Activated T-cell treated with anti-CD3 and anti-CD28 coated beads, Interleukin-2, amount 50 U/mL, for 4 hours (primary cell): ENCODE measurements around the gene RPL32. TPM values are rescaled to one million over a fixed set of nuclear protein-coding genes. Genes with fewer than 3 reads are reported as not detected.

Experiments used
- ATAC-seq, 2 donors: fragments of 200-7000 bp; cut with Tn5 transposase; one replicate each; pipeline ENCODE4 v1.10.0; 2021
- DNase-seq: peaks from one replicate; pipeline ENCODE4 v3.0.0-alpha.2; 2020
- H3K27me3 Mint-ChIP-seq: one replicate; pipeline ENCODE4 v1.8.0; 2021; ENCODE audit warnings: low read depth, mixed read lengths
- H3K36me3 Mint-ChIP-seq: one replicate; pipeline ENCODE4 v1.8.0; 2022; ENCODE audit warnings: mixed read lengths; ENCODE audit not compliant: insufficient read depth
- H3K4me1 Mint-ChIP-seq: one replicate; pipeline ENCODE4 v1.8.0; 2021; ENCODE audit warnings: low read depth, mixed read lengths
- H3K4me3 Mint-ChIP-seq: one replicate; pipeline ENCODE4 v1.8.0; 2021; ENCODE audit warnings: mild to moderate bottlenecking, moderate library complexity, mixed read lengths
- H3K9me3 Mint-ChIP-seq: one replicate; pipeline ENCODE4 v1.8.0; 2021; ENCODE audit warnings: mixed read lengths
- total RNA-seq, 3 donors: library from RNA; stranded (reverse); gene quantifications; one replicate each; pipeline ENCODE4 v1.2.1, GENCODE V29; 2021

The RPL32 gene
- total RNA-seq, 3 donors from 2014 or later = 2,424 to 2,614 (median 2,461) TPM

GRCh38 chr3:12812812-12813211, 28.6 kb downstream of the RPL32 start:
- no peaks in the 10 kb centered on the region for H3K36me3 Mint-ChIP-seq
- ATAC-seq (no peak), DNase-seq (no peak)
- H3K9me3 Mint-ChIP-seq = no peaks in the 10 kb centered on the region
- H3K27me3 Mint-ChIP-seq = no peaks in the 10 kb centered on the region
- peaks cover 7% of the 10 kb centered on the region for H3K4me1 Mint-ChIP-seq
- no peak overlapping the region for H3K4me3 Mint-ChIP-seq

GRCh38 chr3:12810961-12811360, 30.4 kb downstream of the RPL32 start:
- H3K4me3 Mint-ChIP-seq = peak overlapping the region; percentile 64
- peaks cover 7% of the 10 kb centered on the region for H3K4me1 Mint-ChIP-seq
- DNase-seq (no peak), ATAC-seq (no peak)
- no peaks in the 10 kb centered on the region for H3K36me3 Mint-ChIP-seq
- no peaks in the 10 kb centered on the region for H3K27me3 Mint-ChIP-seq
- no peaks in the 10 kb centered on the region for H3K9me3 Mint-ChIP-seq

- peak; percentile 93 for DNase-seq
- H3K9me3 Mint-ChIP-seq = no peaks in the 10 kb centered on the region
- peak; percentile 99 for ATAC-seq
- H3K36me3 Mint-ChIP-seq = no peaks in the 10 kb centered on the region
- peak overlapping the region; percentile 64 for H3K4me3 Mint-ChIP-seq
- no peaks in the 10 kb centered on the region for H3K27me3 Mint-ChIP-seq
- H3K4me1 Mint-ChIP-seq = peaks cover 7% of the 10 kb centered on the region
Measured at GRCh38 chr3:12810013-12810780, 31.2 kb downstream of the RPL32 start.

- peaks cover 7% of the 10 kb centered on the region for H3K4me1 Mint-ChIP-seq
- ATAC-seq (no peak), DNase-seq (no peak)
- no peaks in the 10 kb centered on the region for H3K9me3 Mint-ChIP-seq
- H3K36me3 Mint-ChIP-seq = no peaks in the 10 kb centered on the region
- H3K27me3 Mint-ChIP-seq = no peaks in the 10 kb centered on the region
- peak overlapping the region; percentile 46 for H3K4me3 Mint-ChIP-seq
Measured at GRCh38 chr3:12809435-12809834, 31.9 kb downstream of the RPL32 start.

- H3K4me3 Mint-ChIP-seq = peak overlapping the region; percentile 46
- H3K27me3 Mint-ChIP-seq = no peaks in the 10 kb centered on the region
- H3K9me3 Mint-ChIP-seq = no peaks in the 10 kb centered on the region
- peaks cover 7% of the 10 kb centered on the region for H3K4me1 Mint-ChIP-seq
- no peak for DNase-seq
- no peak for ATAC-seq
- H3K36me3 Mint-ChIP-seq = no peaks in the 10 kb centered on the region
Measured at GRCh38 chr3:12809001-12809400, 32.4 kb downstream of the RPL32 start.

- H3K27me3 Mint-ChIP-seq = no peaks in the 10 kb centered on the region
- peak overlapping the region; percentile 5 for H3K4me3 Mint-ChIP-seq
- DNase-seq (no peak), ATAC-seq (no peak)
- peaks cover 7% of the 10 kb centered on the region for H3K4me1 Mint-ChIP-seq
- H3K36me3 Mint-ChIP-seq = no peaks in the 10 kb centered on the region
- no peaks in the 10 kb centered on the region for H3K9me3 Mint-ChIP-seq
Measured at GRCh38 chr3:12808587-12808986, 32.8 kb downstream of the RPL32 start.

GRCh38 chr3:12807601-12808359, 33.6 kb downstream of the RPL32 start:
- ATAC-seq (no peak), DNase-seq (no peak)
- Mint-ChIP-seq H3K36me3 (no peaks in the 10 kb centered on the region), H3K9me3 (no peaks in the 10 kb centered on the region), H3K4me1 (peaks cover 7% of the 10 kb centered on the region), H3K4me3 (no peak overlapping the region), H3K27me3 (no peaks in the 10 kb centered on the region)

- Mint-ChIP-seq H3K36me3 (no peaks in the 10 kb centered on the region), H3K9me3 (no peaks in the 10 kb centered on the region), H3K4me3 (no peak overlapping the region), H3K27me3 (no peaks in the 10 kb centered on the region), H3K4me1 (peaks cover 7% of the 10 kb centered on the region)
- DNase-seq = no peak
- ATAC-seq = no peak
Measured at GRCh38 chr3:12807066-12807465, 34.3 kb downstream of the RPL32 start.

GRCh38 chr3:12803371-12803770, 38.0 kb downstream of the RPL32 start:
- DNase-seq (no peak), ATAC-seq (no peak)
- H3K4me1 Mint-ChIP-seq = no peaks in the 10 kb centered on the region
- H3K4me3 Mint-ChIP-seq = no peak overlapping the region
- no peaks in the 10 kb centered on the region for H3K27me3 Mint-ChIP-seq
- H3K36me3 Mint-ChIP-seq = no peaks in the 10 kb centered on the region
- H3K9me3 Mint-ChIP-seq = no peaks in the 10 kb centered on the region

- no peaks in the 10 kb centered on the region for H3K36me3 Mint-ChIP-seq
- H3K4me3 Mint-ChIP-seq = no peak overlapping the region
- DNase-seq = no peak
- ATAC-seq = no peak
- no peaks in the 10 kb centered on the region for H3K9me3 Mint-ChIP-seq
- peaks cover 8% of the 10 kb centered on the region for H3K27me3 Mint-ChIP-seq
- peaks cover 13% of the 10 kb centered on the region for H3K4me1 Mint-ChIP-seq
Measured at GRCh38 chr3:12799525-12800440, 41.6 kb downstream of the RPL32 start.

GRCh38 chr3:12798559-12799179, 42.7 kb downstream of the RPL32 start:
- Mint-ChIP-seq H3K4me1 (peaks cover 13% of the 10 kb centered on the region), H3K9me3 (no peaks in the 10 kb centered on the region), H3K27me3 (peaks cover 8% of the 10 kb centered on the region), H3K4me3 (no peak overlapping the region), H3K36me3 (no peaks in the 10 kb centered on the region)
- DNase-seq = no peak
- no peak for ATAC-seq

GRCh38 chr3:12797892-12798558, 43.3 kb downstream of the RPL32 start:
- no peaks in the 10 kb centered on the region for H3K9me3 Mint-ChIP-seq
- ATAC-seq (no peak), DNase-seq (no peak)
- no peak overlapping the region for H3K4me3 Mint-ChIP-seq
- peaks cover 8% of the 10 kb centered on the region for H3K27me3 Mint-ChIP-seq
- H3K4me1 Mint-ChIP-seq = peaks cover 13% of the 10 kb centered on the region
- H3K36me3 Mint-ChIP-seq = no peaks in the 10 kb centered on the region

GRCh38 chr3:12797124-12797891, 44.1 kb downstream of the RPL32 start:
- DNase-seq (no peak), ATAC-seq (no peak)
- Mint-ChIP-seq H3K4me1 (peaks cover 13% of the 10 kb centered on the region), H3K9me3 (no peaks in the 10 kb centered on the region), H3K27me3 (peaks cover 8% of the 10 kb centered on the region), H3K4me3 (peak overlapping the region; percentile 83), H3K36me3 (no peaks in the 10 kb centered on the region)
